ENCODE data around the gene CEP85L. TPM values are rescaled to one million over a fixed set of nuclear protein-coding genes. Genes with fewer than 3 reads are reported as not detected.
A peak's percentile ranks its signal among the peaks of the same experiment; 100 is the strongest.

CEP85L gene
- total RNA-seq, 2 experiments from 2014 or later, result 32.9 to 39.6 TPM

GRCh38 chr6:118650582-118651281 is 659 bp downstream of the CEP85L start:
- Mint-ChIP-seq H3K27ac (peak overlapping the region; percentile 87), H3K4me1 (peaks cover 34% of the 10 kb centered on the region), H3K27me3 (no peaks in the 10 kb centered on the region), H3K9me3 (ENCODE audit: low read depth) (no peaks in the 10 kb centered on the region), H3K36me3 (peaks cover 14% of the 10 kb centered on the region), H3K4me3 (peak overlapping the region; percentile 87)
- ATAC-seq, result peak; percentile 44
- CTCF ChIA-PET, result interaction anchor here (0.9 to 1.4 kb wide), 6 partner anchors 9 to 150 kb away, joined by 3 to 7 read pairs (median 4); no protein-coding TSS in a partner anchor
- peak; percentile 65 for DNase-seq

GRCh38 chr6:118649918-118650581 is 1.3 kb downstream of the CEP85L start:
- H3K4me3 Mint-ChIP-seq, result peak overlapping the region; percentile 87
- peaks cover 33% of the 10 kb centered on the region for H3K4me1 Mint-ChIP-seq
- CTCF ChIA-PET, result interaction anchor here (1.5 kb wide), 1 partner anchor 147 kb away, joined by 3 read pairs; no protein-coding TSS in a partner anchor
- DNase-seq (no peak), ATAC-seq (no peak)
- H3K36me3 Mint-ChIP-seq, result peaks cover 11% of the 10 kb centered on the region
- H3K27ac Mint-ChIP-seq, result peak overlapping the region; percentile 87
- H3K9me3 Mint-ChIP-seq (ENCODE audit: low read depth), result no peaks in the 10 kb centered on the region
- H3K27me3 Mint-ChIP-seq, result no peaks in the 10 kb centered on the region

GRCh38 chr6:118648866-118649554 is 2.4 kb downstream of the CEP85L start:
- CTCF ChIA-PET, result interaction anchor here (1.5 kb wide), 1 partner anchor 148 kb away, joined by 3 read pairs; no protein-coding TSS in a partner anchor
- Mint-ChIP-seq H3K36me3 (peaks cover 13% of the 10 kb centered on the region), H3K4me1 (peaks cover 42% of the 10 kb centered on the region), H3K27ac (peak overlapping the region; percentile 87), H3K27me3 (no peaks in the 10 kb centered on the region), H3K9me3 (ENCODE audit: low read depth) (no peaks in the 10 kb centered on the region), H3K4me3 (peak overlapping the region; percentile 87)
- ATAC-seq (no peak), DNase-seq (no peak)

GRCh38 chr6:118646977-118647376 is 4.4 kb downstream of the CEP85L start:
- no peaks in the 10 kb centered on the region for H3K9me3 Mint-ChIP-seq (ENCODE audit: low read depth)
- H3K27me3 Mint-ChIP-seq, result no peaks in the 10 kb centered on the region
- peaks cover 35% of the 10 kb centered on the region for H3K4me1 Mint-ChIP-seq
- no peak overlapping the region for H3K27ac Mint-ChIP-seq
- H3K36me3 Mint-ChIP-seq, result peaks cover 13% of the 10 kb centered on the region
- DNase-seq (no peak), ATAC-seq (no peak)
- CTCF ChIA-PET, result no interaction called here
- H3K4me3 Mint-ChIP-seq, result no peak overlapping the region

- peaks cover 13% of the 10 kb centered on the region for H3K36me3 Mint-ChIP-seq
- H3K27me3 Mint-ChIP-seq, result no peaks in the 10 kb centered on the region
- peaks cover 34% of the 10 kb centered on the region for H3K4me1 Mint-ChIP-seq
- no peak for ATAC-seq
- no peak overlapping the region for H3K27ac Mint-ChIP-seq
- CTCF ChIA-PET, result no interaction called here
- H3K9me3 Mint-ChIP-seq (ENCODE audit: low read depth), result no peaks in the 10 kb centered on the region
- DNase-seq, result no peak
- no peak overlapping the region for H3K4me3 Mint-ChIP-seq
Measured at GRCh38 chr6:118645395-118645794, 6.0 kb downstream of the CEP85L start.

GRCh38 chr6:118644007-118644406 is 7.4 kb downstream of the CEP85L start:
- Mint-ChIP-seq H3K9me3 (ENCODE audit: low read depth) (no peaks in the 10 kb centered on the region), H3K27me3 (no peaks in the 10 kb centered on the region), H3K4me1 (peaks cover 32% of the 10 kb centered on the region), H3K4me3 (no peak overlapping the region), H3K27ac (no peak overlapping the region), H3K36me3 (peaks cover 11% of the 10 kb centered on the region)
- ATAC-seq (no peak), DNase-seq (no peak)
- CTCF ChIA-PET, result interaction anchor here (1.7 kb wide), 1 partner anchor 78 kb away, joined by 4 read pairs; no protein-coding TSS in a partner anchor

GRCh38 chr6:118641042-118641441 is 10.3 kb downstream of the CEP85L start:
- H3K4me3 Mint-ChIP-seq, result no peak overlapping the region
- H3K9me3 Mint-ChIP-seq (ENCODE audit: low read depth), result no peaks in the 10 kb centered on the region
- ATAC-seq (no peak), DNase-seq (no peak)
- peaks cover 15% of the 10 kb centered on the region for H3K36me3 Mint-ChIP-seq
- H3K4me1 Mint-ChIP-seq, result peaks cover 28% of the 10 kb centered on the region
- H3K27ac Mint-ChIP-seq, result no peak overlapping the region
- CTCF ChIA-PET, result interaction anchor here (0.5 to 1.3 kb wide), 2 partner anchors 34 to 1151 kb away, joined by 3 read pairs; no protein-coding TSS in a partner anchor
- no peaks in the 10 kb centered on the region for H3K27me3 Mint-ChIP-seq

- Mint-ChIP-seq H3K27ac (no peak overlapping the region), H3K36me3 (peaks cover 13% of the 10 kb centered on the region), H3K27me3 (no peaks in the 10 kb centered on the region), H3K9me3 (ENCODE audit: low read depth) (no peaks in the 10 kb centered on the region), H3K4me3 (no peak overlapping the region), H3K4me1 (peaks cover 21% of the 10 kb centered on the region)
- DNase-seq, result no peak
- ATAC-seq, result peak; percentile 66
- CTCF ChIA-PET, result interaction anchor here (1.2 to 1.3 kb wide), 2 partner anchors 32 to 161 kb away, joined by 3 to 4 read pairs; no protein-coding TSS in a partner anchor
Measured at GRCh38 chr6:118639054-118639964, 12.1 kb downstream of the CEP85L start.

- peaks cover 17% of the 10 kb centered on the region for H3K36me3 Mint-ChIP-seq
- H3K4me3 Mint-ChIP-seq, result no peak overlapping the region
- no peaks in the 10 kb centered on the region for H3K9me3 Mint-ChIP-seq (ENCODE audit: low read depth)
- no peaks in the 10 kb centered on the region for H3K27me3 Mint-ChIP-seq
- DNase-seq (no peak), ATAC-seq (no peak)
- CTCF ChIA-PET, result no interaction called here
- H3K27ac Mint-ChIP-seq, result no peak overlapping the region
- peaks cover 18% of the 10 kb centered on the region for H3K4me1 Mint-ChIP-seq
Measured at GRCh38 chr6:118638288-118638687, 13.1 kb downstream of the CEP85L start.

- DNase-seq (no peak), ATAC-seq (no peak)
- Mint-ChIP-seq H3K9me3 (ENCODE audit: low read depth) (no peaks in the 10 kb centered on the region), H3K27ac (no peak overlapping the region), H3K4me3 (no peak overlapping the region), H3K4me1 (peaks cover 23% of the 10 kb centered on the region), H3K27me3 (no peaks in the 10 kb centered on the region), H3K36me3 (peaks cover 32% of the 10 kb centered on the region)
- CTCF ChIA-PET, result interaction anchor here (0.9 to 1.2 kb wide), 3 partner anchors 76 to 165 kb away, joined by 3 to 4 read pairs (median 4); no protein-coding TSS in a partner anchor
Measured at GRCh38 chr6:118635909-118636735, 15.3 kb downstream of the CEP85L start.

GRCh38 chr6:118632359-118632758 is 19.0 kb downstream of the CEP85L start:
- H3K27ac Mint-ChIP-seq, result no peak overlapping the region
- peaks cover 63% of the 10 kb centered on the region for H3K36me3 Mint-ChIP-seq
- peaks cover 11% of the 10 kb centered on the region for H3K4me1 Mint-ChIP-seq
- no peak for ATAC-seq
- no peak overlapping the region for H3K4me3 Mint-ChIP-seq
- H3K9me3 Mint-ChIP-seq (ENCODE audit: low read depth), result no peaks in the 10 kb centered on the region
- CTCF ChIA-PET, result interaction anchor here (1.0 kb wide), 1 partner anchor 67 kb away, joined by 3 read pairs; no protein-coding TSS in a partner anchor
- no peak for DNase-seq
- H3K27me3 Mint-ChIP-seq, result no peaks in the 10 kb centered on the region

GRCh38 chr6:118630923-118631322 is 20.5 kb downstream of the CEP85L start:
- Mint-ChIP-seq H3K9me3 (ENCODE audit: low read depth) (no peaks in the 10 kb centered on the region), H3K36me3 (peaks cover 65% of the 10 kb centered on the region), H3K4me3 (no peak overlapping the region), H3K4me1 (peaks cover 11% of the 10 kb centered on the region), H3K27ac (no peak overlapping the region), H3K27me3 (no peaks in the 10 kb centered on the region)
- no peak for ATAC-seq
- DNase-seq, result no peak
- CTCF ChIA-PET, result no interaction called here

Data from activated CD8-positive, alpha-beta memory T cell treated with anti-CD3 and anti-CD28 coated beads, Interleukin-2, amount 10 ng/mL, durations not matched to agents 7 days and 5 days (primary cell).